ENCODE data around the gene PCCB.

DNA sequence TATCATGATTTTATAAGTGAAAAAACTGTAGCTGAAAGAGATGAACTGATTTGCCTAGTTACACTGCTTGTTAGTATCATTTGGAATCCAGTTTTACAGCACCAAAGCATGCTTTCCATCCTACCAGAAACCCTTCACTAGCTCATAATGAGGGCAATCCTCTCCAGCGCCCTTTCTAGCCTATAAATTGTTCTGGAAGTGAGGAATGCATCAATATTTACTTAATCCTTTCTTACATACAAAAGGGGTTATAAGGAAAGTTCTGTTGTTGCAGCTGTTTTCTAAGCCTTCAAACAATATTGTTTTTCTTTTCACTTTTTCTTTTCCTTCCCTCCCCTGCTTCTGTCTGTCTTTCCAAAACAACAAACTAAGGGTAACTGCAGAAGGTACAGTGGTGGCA is 11.0 kb upstream of the PCCB start:
- TF ChIP-seq, protein P1, sequence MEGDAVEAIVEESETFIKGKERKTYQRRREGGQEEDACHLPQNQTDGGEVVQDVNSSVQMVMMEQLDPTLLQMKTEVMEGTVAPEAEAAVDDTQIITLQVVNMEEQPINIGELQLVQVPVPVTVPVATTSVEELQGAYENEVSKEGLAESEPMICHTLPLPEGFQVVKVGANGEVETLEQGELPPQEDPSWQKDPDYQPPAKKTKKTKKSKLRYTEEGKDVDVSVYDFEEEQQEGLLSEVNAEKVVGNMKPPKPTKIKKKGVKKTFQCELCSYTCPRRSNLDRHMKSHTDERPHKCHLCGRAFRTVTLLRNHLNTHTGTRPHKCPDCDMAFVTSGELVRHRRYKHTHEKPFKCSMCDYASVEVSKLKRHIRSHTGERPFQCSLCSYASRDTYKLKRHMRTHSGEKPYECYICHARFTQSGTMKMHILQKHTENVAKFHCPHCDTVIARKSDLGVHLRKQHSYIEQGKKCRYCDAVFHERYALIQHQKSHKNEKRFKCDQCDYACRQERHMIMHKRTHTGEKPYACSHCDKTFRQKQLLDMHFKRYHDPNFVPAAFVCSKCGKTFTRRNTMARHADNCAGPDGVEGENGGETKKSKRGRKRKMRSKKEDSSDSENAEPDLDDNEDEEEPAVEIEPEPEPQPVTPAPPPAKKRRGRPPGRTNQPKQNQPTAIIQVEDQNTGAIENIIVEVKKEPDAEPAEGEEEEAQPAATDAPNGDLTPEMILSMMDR (IDR thresholded peaks at IDR 0.05) = no peak
- no peak for TF ChIP-seq POLR2A (IDR thresholded peaks at IDR 0.05)
